ENCODE measurements around the gene METTL15. TPM values are rescaled to one million over a fixed set of nuclear protein-coding genes. Genes with fewer than 3 reads are reported as not detected.

METTL15 gene
- total and polyA plus RNA-seq, 2 of the 8 experiments (the other 6 are each of a cell fraction or from before 2014, with no cell fraction given) = 5.4 to 10.5 TPM

- Histone ChIP-seq H3K4me1 (replicated peaks in 1 of 4; ENCODE audit: control insufficient read depth in 3 of 4, insufficient read depth in 4 of 4, low read length in 3 of 4) (no peaks in the 10 kb centered on the region), H3K4ac (replicated peaks; ENCODE audit: insufficient read length, low read depth, low read length) (no peak overlapping the region), H2BK12ac (ENCODE audit: low read depth, low read length) (no peak overlapping the region), H3K23ac (ENCODE audit: insufficient read length) (no peak overlapping the region), H3K79me2 (ENCODE audit: control insufficient read depth in 1 of 2, insufficient read depth in 2 of 2, low read length in 2 of 2) (no peaks in the 10 kb centered on the region), H3K27ac (ENCODE audit: low read depth, low read length) (no peak overlapping the region), H3K4me3 (ENCODE audit: extremely low read depth in 1 of 4, insufficient read depth in 2 of 4, low read depth in 3 of 4, low read length in 4 of 4) (no peak overlapping the region), H3K4me2 (ENCODE audit: insufficient read depth in 1 of 2, low read depth in 2 of 2, low read length in 2 of 2) (no peak overlapping the region), H4K91ac (replicated peaks; ENCODE audit: insufficient read length, low read length) (no peak overlapping the region), H3K14ac (ENCODE audit: insufficient read length) (no peak overlapping the region), H4K5ac (ENCODE audit: insufficient read length, low read depth, low read length) (no peak overlapping the region), H2BK20ac (ENCODE audit: low read length) (no peak overlapping the region), H3K18ac (ENCODE audit: extremely low read depth, low read length) (no peak overlapping the region), H4K8ac (ENCODE audit: extremely low read depth, insufficient read depth, low read length) (no peak overlapping the region), H4K20me1 (replicated peaks in 1 of 2; ENCODE audit: control insufficient read depth in 1 of 2, insufficient read depth in 2 of 2, low read length in 2 of 2) (no peaks in the 10 kb centered on the region), H2AFZ (ENCODE audit: low read length) (no peak overlapping the region), H2BK5ac (ENCODE audit: low read depth, low read length) (no peak overlapping the region), H3K79me1 (ENCODE audit: low read depth, low read length) (no peaks in the 10 kb centered on the region), H3K27me3 (replicated peaks in 1 of 4; ENCODE audit: control insufficient read depth in 3 of 4, extremely low read depth in 1 of 4, insufficient read depth in 3 of 4, low read length in 3 of 4) (no peaks in the 10 kb centered on the region), H2BK120ac (replicated peaks; ENCODE audit: low read depth, low read length) (no peak overlapping the region), H2AK5ac (ENCODE audit: low read depth, low read length) (no peak overlapping the region), H3K9me3 (ENCODE audit: insufficient read depth in 2 of 2, low read depth in 1 of 2, low read length in 1 of 2) (no peaks in the 10 kb centered on the region; a peak in 1 of 4 replicates), H3K23me2 (ENCODE audit: low read depth, low read length) (no peaks in the 10 kb centered on the region), H2BK15ac (ENCODE audit: low read length) (no peak overlapping the region), H3K9ac (replicated peaks in 1 of 4; ENCODE audit: extremely low read depth in 1 of 4, low read depth in 3 of 4, low read length in 3 of 4) (no peak overlapping the region), H3K36me3 (ENCODE audit: control insufficient read depth in 2 of 4, insufficient read depth in 4 of 4, low read length in 3 of 4) (no peaks in the 10 kb centered on the region), H3K56ac (replicated peaks; ENCODE audit: insufficient read length, low read depth, low read length) (no peak overlapping the region)
- WGBS, 2 experiments (ENCODE audit: extremely low coverage in 1 of 2, insufficient coverage in 1 of 2, insufficient read length in 1 of 2, insufficient replicate concordance in 2 of 2, low coverage in 1 of 2, low lambda C conversion rate in 2 of 2, missing lambda C conversion rate in 1 of 2) = 91% methylated on average over 4 of the region's 4 CpGs; no CpG with 5 or more reads in 1 of the 2 experiments
- no peak for FAIRE-seq
- no peak for DNase-seq (ENCODE audit: low read depth in 1 of 2, low spot score in 2 of 2)
- ChIA-PET POLR2A (ENCODE audit: partially characterized antibody) (no interaction called here), CTCF (ENCODE audit: partially characterized antibody) (no interaction called here)
- no peak for TF ChIP-seq NANOG (IDR thresholded peaks at IDR 0.05; ENCODE audit: insufficient read depth, low read depth, low read length, poor library complexity, severe bottlenecking)
- TF ChIP-seq KDM1A (IDR thresholded peaks at IDR 0.05; ENCODE audit: borderline replicate concordance, low read length) = no peak
- no peak for TF ChIP-seq TEAD4 (IDR thresholded peaks at IDR 0.05; ENCODE audit: low read depth, low read length)
- TF ChIP-seq SIRT6 (IDR thresholded peaks at IDR 0.05; ENCODE audit: low read length) = no peak
- no peak for TF ChIP-seq CHD1 (IDR thresholded peaks at IDR 0.05; ENCODE audit: low read depth, low read length)
- TF ChIP-seq CTCF (IDR thresholded peaks at IDR 0.05; ENCODE audit: control extremely low read depth in 1 of 3, insufficient read depth in 1 of 3, low read depth in 1 of 3, low read length in 3 of 3) = no peak
- no peak for TF ChIP-seq KDM4A (IDR thresholded peaks at IDR 0.05; ENCODE audit: low read depth, low read length, severe bottlenecking)
- TF ChIP-seq CBX5 (IDR thresholded peaks at IDR 0.05; ENCODE audit: low read depth, low read length) = no peak
- TF ChIP-seq, protein P1, sequence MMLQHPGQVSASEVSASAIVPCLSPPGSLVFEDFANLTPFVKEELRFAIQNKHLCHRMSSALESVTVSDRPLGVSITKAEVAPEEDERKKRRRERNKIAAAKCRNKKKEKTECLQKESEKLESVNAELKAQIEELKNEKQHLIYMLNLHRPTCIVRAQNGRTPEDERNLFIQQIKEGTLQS (IDR thresholded peaks at IDR 0.05; ENCODE audit: insufficient read depth, low read depth, low read length) = no peak
- no peak for TF ChIP-seq TCF12 (IDR thresholded peaks at IDR 0.05; ENCODE audit: low read depth, low read length)
- TF ChIP-seq JUND (IDR thresholded peaks at IDR 0.05; ENCODE audit: low read length) = no peak
Observed at GRCh38 chr11:28232649-28233048, 124.5 kb downstream of the METTL15 start.
